ENCODE results near the gene CATSPERZ.

Gene CATSPERZ, protein sequence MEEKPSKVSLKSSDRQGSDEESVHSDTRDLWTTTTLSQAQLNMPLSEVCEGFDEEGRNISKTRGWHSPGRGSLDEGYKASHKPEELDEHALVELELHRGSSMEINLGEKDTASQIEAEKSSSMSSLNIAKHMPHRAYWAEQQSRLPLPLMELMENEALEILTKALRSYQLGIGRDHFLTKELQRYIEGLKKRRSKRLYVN

GRCh38 chr11:64299847-64300648 lies at the start of gene CATSPERZ:
Gene CATSPERZ (plus strand): TSS chr11:64300358. CDS start chr11:64300411, 53 bp downstream.
- DNase-seq (ENCODE audit: low read depth), result no peak

GRCh38 chr11:64250415-64251015 lies 49.6 kb upstream of the CATSPERZ start:
- DNase-seq (ENCODE audit: low read depth), result no peak

DNA sequence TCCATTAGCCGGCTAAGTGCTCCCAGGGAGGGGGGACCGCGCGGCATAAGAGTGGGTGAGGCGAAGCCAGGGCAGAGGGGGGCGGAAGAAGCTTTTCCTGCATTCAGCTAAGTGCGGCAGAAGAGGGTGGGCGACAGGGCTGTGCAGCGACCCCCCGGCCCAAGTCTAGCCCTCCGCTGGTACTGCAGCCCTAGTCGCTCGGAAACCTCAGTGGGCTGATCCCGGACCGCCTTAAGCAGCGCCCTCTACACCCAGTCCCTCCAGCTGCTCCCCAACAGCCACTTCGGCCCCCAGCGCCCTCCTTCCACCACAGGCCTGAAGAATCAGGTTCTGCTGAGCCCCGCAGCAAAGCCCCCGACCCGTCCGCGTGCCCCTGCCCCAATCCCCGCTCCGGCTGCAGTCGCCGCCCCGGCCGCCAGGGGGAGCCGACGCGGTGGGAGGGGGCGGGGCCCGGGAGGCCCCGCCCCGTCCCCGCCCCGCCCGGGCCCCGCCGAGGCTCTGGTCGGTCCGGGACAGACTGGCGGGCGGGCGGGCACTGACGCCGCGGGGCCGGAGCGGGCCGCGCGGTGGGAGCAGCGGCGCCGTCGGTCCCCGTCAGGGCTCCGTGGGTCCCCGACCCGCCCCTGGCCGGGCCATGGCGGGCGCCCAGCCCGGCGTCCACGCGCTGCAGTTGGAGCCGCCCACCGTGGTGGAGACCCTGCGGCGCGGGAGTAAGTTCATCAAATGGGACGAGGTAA lies 49.0 kb upstream of the CATSPERZ start, which contains the start of gene PLCB3:
PLCB3 (plus strand) TSS at position 515 of the 737 bp plus-strand sequence; CDS start at position 635, 120 bp downstream.
- DNase-seq (ENCODE audit: low read depth), result no peak

DNA sequence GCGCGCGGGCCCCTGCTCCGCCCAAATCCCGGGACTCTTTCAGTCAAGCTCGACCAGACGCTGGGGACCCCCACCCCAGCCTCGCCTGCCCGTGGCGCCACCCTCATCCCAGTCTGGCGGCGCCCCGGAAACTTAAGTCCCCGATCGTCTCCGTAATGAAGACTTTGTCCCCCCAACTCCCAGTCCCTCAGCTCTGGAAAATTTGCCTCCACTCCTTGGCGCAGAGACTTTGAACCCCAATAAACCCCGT lies 48.5 kb upstream of the CATSPERZ start:
- DNase-seq (ENCODE audit: low read depth), result no peak

GRCh38 chr11:64252003-64252872 lies 47.9 kb upstream of the CATSPERZ start:
- DNase-seq (ENCODE audit: low read depth), result no peak

DNA sequence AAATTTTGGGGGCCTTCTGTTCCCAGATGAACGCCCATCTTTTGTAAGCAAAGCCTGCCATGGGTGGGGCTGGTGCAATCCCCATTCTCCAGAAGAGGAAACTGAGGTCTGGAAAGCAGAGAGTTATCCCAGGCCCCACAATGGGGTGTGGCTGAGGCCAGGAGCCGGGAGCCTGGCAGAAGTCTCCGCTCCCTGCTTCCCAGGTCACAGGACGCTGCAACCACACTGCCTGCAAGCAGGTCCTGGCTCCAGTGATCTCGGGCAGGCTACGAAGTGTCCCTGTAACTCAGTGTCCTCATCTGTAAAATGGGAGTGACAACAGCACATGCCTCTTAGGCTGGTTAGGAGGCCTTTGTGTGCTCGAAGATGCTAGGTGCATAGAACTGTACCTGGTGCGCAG lies 47.1 kb upstream of the CATSPERZ start:
- DNase-seq (ENCODE audit: low read depth), result no peak

- DNase-seq (ENCODE audit: low read depth), result no peak
Observed at GRCh38 chr11:64253481-64253880, 46.7 kb upstream of the CATSPERZ start.

DNA sequence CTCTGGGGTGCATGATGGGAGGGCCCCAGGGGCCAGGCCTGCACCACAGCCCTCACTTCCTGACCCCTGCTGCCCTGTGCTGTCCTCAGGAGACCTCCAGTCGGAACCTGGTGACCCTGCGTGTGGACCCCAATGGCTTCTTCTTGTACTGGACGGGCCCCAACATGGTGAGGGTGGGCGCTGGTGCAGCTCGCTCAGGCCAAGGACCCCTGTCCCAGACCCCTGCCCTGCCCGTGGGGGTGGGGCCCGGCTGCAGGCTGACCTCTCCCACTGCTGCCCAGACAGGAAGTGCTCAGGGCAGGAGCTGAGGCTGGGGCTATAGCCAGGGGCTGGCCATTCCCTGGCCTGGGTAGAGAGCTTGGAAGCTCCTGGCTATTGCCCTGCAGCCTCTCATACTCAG lies 45.8 kb upstream of the CATSPERZ start:
- no peak for DNase-seq (ENCODE audit: low read depth)

GRCh38 chr11:64255135-64256128 lies 44.7 kb upstream of the CATSPERZ start:
- DNase-seq (ENCODE audit: low read depth), result no peak

DNA sequence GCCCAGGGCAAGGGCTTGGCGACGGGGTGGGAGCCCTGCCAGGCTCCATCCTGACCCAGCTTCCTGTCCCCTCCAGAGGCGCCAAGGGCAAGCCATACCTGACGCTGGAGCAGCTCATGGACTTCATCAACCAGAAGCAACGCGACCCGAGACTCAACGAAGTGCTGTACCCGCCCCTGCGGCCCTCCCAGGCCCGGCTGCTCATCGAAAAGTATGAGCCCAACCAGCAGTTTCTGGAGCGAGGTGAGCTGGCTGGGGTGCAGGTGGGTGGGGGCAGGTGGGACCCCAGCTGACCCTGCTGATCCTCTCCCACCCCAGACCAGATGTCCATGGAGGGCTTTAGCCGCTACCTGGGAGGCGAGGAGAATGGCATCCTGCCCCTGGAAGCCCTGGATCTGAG lies 43.9 kb upstream of the CATSPERZ start:
- no peak for DNase-seq (ENCODE audit: low read depth)

DNA sequence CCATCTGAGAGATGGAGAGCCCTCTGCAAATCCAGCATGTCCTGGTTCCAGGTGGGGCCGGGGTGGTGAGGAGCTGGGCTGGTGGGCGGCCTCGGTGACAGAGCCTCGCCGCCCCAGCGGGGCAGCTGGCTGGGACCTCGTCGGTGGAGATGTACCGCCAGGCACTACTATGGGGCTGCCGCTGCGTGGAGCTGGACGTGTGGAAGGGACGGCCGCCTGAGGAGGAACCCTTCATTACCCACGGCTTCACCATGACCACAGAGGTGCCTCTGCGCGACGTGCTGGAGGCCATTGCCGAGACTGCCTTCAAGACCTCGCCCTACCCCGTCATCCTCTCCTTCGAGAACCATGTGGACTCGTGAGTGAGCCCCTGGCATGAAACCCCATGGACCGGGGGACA lies 41.8 kb upstream of the CATSPERZ start:
- DNase-seq (ENCODE audit: low read depth), result no peak

DNA sequence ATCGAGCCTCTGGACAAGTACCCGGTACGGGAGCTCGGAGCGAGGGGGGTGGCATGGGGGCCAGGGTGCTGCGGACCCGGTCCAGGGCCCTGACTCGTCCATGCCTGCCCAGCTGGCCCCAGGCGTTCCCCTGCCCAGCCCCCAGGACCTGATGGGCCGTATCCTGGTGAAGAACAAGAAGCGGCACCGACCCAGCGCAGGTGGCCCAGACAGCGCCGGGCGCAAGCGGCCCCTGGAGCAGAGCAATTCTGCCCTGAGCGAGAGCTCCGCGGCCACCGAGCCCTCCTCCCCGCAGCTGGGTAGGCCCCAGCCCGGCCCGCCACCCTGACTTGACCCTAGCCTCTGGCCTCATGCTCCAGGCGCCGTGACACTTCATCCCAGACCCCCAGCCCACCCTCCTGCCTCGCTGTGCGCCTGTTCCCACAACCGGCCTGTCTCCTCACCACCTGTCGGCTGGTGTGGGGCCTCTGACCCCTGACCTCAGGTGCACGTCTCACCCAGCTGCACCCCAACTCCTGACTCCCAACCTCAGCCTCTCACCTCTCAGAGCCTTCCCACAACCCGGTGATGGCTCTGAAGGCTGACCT lies 41.1 kb upstream of the CATSPERZ start:
- DNase-seq (ENCODE audit: low read depth), result no peak

DNA sequence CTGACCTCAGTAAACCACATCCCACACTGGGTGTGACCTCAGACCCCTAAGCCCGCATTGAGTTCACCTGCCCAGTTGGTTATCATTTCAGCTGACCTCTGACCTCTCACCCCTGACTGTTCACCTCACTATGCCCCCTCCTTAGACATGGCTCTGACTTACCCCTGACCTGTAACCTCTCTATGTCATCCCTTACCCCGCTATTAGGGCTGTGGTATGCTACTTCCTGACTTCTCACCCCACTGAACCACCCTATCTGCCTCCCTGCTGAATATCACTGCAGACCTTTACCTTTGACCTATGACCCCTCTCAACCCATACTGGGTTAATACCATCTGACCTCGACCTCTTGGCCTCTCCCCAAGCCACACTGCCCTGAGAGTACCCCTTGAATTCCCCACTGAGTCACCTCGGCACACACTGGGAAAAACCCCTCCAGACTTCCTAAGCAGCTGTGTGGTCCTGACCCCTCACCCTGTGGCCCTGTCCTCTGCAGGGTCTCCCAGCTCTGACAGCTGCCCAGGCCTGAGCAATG lies 40.6 kb upstream of the CATSPERZ start:
- no peak for DNase-seq (ENCODE audit: low read depth)

DNA sequence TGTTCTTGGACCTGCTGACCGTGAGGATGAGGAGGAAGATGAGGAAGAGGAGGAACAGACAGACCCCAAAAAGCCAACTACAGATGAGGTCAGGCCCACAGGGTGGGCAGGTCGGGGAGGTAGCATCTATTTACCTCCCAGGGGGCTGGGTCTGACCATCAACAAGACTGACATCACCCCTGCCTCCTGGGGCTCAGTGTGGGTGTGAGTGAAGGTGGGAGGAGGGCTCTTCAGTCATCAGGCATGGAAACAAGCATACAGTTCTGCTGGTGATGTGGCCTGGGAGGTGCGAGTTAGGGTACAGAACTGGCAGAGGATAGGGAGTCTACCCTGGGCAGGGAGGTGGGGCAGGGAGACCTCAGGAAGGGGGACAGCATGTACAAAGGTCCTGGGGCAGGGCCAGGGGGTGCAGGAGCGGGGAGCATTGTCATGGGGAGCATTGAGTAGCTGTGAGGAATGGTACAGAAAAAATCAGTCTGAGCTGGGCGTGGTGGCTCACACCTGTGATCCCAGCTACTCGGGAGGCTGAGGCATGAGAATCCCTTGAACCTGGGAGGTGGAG lies 39.9 kb upstream of the CATSPERZ start:
- DNase-seq (ENCODE audit: low read depth), result no peak

GRCh38 chr11:64261556-64262080 lies 38.5 kb upstream of the CATSPERZ start:
- no peak for DNase-seq (ENCODE audit: low read depth)

DNA sequence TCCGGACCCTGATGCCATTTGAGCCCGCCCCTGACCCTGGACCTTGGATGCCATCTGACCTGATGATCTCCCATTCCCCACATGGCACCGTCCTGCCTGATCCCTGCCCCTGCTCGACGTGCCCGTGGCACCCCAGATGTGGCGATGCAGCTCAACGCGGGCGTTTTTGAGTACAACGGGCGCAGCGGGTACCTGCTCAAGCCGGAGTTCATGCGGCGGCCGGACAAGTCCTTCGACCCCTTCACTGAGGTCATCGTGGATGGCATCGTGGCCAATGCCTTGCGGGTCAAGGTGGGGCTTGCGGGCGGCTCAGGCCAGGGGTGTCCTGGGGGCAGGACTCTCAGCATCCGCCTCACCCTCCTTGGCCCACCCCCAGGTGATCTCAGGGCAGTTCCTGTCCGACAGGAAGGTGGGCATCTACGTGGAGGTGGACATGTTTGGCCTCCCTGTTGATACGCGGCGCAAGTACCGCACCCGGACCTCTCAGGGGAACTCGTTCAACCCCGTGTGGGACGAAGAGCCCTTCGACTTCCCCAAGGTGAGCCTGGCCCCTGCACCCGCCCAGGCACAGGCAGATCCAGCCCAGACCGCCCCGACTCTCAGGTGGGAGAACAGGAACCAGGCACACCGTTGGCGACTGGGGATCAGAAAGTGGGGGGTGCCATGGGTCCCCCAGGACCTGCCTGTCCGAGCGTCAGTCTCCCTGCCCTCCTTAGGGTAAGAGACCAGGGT lies 37.7 kb upstream of the CATSPERZ start:
- no peak for DNase-seq (ENCODE audit: low read depth)

DNA sequence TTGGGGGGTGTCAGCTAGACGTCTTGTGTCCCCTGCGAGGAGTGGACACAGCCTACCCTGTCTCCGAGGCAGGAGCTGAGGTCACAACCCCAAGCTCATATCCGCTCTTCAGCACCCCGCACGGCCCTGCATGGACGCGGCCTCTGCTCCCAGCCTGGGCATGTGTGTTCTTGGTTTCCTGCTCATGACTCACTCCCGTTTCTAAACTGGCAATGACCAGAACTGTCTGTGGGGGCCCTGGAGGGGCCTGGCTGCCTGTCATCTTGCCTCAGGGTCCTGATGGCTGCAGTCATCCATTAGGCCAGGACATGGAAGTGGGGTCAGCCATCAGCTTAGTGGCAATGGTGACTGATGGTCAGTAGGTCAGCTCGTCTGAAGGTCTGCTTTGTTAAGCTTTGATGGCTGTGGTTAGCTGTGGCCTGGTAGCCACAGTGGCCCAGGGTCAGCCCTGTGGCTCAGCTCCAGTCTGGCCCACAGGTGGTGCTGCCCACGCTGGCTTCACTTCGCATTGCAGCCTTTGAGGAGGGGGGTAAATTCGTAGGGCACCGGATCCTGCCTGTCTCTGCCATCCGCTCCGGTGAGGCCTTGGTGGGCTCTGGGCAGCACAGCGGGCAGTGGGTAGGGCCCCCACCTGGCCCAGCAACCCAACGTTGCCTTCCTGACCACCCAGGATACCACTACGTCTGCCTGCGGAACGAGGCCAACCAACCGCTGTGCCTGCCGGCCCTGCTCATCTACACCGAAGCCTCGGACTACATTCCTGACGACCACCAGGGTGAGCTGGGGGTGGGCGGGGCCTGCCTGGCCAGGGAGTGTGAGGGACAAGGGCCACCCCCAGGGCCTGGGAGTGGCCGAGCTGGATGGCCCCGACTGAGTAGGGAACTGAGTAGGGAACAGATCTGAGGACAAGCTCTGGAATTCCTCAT lies 36.9 kb upstream of the CATSPERZ start:
- DNase-seq (ENCODE audit: low read depth), result no peak

GRCh38 chr11:64263947-64264317 lies 36.2 kb upstream of the CATSPERZ start:
- DNase-seq (ENCODE audit: low read depth), result no peak

Measured in stromal cell of bone marrow (primary cell).